Activated CD8-positive, alpha-beta memory T cell treated with anti-CD3 and anti-CD28 coated beads for 1 hour (primary cell): ENCODE measurements around the gene MAGI2.

ENCODE experiments used
- DNase-seq, 2 donors: peaks; one replicate each; pipeline ENCODE4 v3.0.0-alpha.2; 2020; ENCODE audit warnings: low read depth in 1 of 2; ENCODE audit errors: extremely low read depth in 1 of 2

MAGI2 gene

GRCh38 chr7:78684201-78684600, 769.3 kb downstream of the MAGI2 start:
- DNase-seq, result no peak

GRCh38 chr7:78683566-78683965, 769.9 kb downstream of the MAGI2 start:
- no peak for DNase-seq

DNA sequence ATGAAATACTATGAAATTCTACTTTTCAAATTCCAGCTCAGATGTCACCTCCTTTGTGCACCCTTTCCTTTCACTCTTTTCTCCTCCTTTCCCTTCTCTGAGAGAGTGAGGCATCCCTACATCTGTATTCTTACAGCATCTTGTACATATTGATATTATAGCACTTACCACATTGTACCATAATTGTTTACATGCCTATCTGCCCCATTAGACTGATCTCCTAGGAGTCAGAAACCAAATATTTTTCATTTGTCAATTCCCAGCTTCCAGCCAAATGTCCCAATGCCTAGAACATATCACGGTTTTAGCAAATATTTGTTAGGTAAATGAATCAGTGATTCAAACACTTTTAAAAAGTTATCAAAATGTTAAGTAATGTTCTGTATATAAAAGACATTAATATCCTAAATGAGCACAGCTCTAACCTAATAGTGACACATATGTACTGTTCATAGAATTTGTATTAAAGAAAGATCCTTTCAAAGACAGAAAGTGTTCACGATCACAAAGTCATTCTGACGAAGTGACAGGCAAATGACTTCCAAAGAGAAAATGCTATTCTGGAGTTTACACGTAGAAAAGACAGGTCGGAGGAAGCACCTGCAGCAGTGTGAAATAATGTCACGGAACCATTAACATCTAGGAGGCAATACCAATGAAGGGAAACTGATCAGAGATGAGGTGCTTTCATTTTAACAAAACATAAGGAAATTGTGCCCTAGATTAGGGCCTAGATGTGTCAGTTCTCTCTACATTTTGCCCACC, 774.2 kb downstream of the MAGI2 start:
- no peak for DNase-seq

GRCh38 chr7:78677391-78677790, 776.1 kb downstream of the MAGI2 start:
- DNase-seq, result no peak

DNA sequence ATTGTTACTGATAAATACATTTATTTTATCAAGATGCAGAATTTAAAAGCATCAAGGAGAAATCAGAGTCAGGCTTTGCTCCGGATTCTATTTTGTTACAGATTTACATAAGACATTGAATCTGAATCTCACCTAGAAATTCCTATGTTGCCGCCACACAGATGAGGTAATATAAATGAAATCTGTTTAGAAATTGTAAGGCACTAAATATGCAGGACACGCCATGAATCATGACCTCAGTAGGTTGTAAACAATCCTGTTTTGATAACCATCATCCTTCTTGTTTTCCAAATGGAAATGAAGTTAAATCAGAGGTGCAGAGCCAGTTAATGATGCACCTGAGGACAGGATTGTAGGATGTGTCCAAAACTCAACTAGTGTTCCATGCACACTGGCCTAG, 778.0 kb downstream of the MAGI2 start:
- no peak for DNase-seq

- no peak for DNase-seq
Measured at GRCh38 chr7:78673272-78673671, 780.2 kb downstream of the MAGI2 start.

- DNase-seq, result no peak
Measured at GRCh38 chr7:78662939-78663338, 790.5 kb downstream of the MAGI2 start.

GRCh38 chr7:78649976-78650375, 803.5 kb downstream of the MAGI2 start:
- DNase-seq, result no peak

GRCh38 chr7:78649236-78649635, 804.2 kb downstream of the MAGI2 start:
- no peak for DNase-seq

GRCh38 chr7:78642751-78643150, 810.7 kb downstream of the MAGI2 start:
- DNase-seq, result no peak

GRCh38 chr7:78638364-78638763, 815.1 kb downstream of the MAGI2 start:
- DNase-seq, result no peak

DNA sequence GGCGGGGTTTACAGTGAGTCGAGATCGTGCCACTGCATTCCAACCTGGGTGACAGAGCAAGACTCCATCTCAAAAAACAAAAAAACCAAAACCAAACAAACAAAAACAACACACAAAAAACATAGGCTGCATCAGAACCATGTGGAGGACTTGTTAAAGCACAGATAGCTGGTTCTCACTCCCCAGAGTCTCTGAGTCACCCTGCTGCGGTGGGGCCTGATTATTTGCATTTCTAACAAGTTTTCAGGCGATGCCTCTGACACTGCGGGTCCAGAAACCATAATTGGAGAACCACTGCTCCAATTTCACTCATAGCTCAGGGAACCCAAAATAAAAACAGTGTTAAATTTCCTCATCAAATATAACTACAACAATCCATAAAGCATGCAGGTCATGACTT, 816.7 kb downstream of the MAGI2 start:
- no peak for DNase-seq

DNA sequence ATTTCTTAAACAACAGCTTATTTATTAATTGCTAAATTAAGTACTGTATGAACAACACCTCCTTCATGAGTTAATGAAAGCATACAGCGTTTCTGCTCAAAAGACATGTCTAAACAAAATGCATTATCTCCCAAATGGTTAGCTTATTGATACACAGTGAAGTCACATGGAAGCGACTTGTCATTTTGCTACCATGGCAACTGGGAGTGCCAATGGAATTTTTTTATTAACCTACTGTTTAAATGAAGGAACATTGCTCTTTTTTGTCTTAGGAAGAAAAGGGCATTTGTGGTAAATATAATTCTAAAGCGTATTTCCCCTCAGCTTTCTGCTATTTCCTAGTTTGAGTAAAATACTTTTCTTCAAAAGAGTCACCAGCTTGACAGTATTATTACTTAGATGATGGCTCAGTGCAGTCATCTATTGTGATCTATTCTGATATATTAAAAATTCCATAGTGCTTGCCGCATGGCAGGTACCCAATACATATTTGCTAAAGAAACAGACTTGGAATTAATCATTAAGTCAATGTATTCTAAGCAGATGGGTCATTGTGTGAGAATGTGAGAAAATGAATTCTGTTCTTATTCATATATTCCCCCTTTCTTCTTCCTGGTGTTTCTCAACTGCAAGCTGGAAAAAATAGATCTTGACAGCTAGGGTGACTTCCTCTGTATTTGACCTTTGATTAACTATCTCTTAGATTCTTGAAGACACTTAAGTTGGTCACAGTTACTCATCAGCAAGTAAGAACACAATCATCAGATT, 818.3 kb downstream of the MAGI2 start:
- DNase-seq, result no peak

GRCh38 chr7:78634093-78634492, 819.4 kb downstream of the MAGI2 start:
- DNase-seq, result no peak

DNA sequence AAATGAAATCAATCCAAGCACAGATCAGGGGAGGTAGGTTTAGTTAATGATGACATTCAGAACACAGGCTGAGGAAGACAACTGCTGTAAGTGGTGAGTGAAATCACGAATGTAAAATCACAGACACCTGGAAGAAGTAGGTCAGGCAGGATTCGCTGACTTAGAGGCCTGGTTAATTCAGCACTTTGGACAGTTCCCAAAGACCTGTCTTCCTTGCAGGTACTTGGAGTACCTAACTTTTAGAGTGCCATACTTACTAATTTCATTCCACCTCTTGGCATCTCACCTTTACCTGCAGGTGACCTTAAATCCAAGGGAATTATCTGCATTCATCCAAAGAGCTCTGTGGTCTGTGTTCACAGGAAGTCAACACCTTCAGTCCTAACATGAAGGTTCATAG, 832.5 kb downstream of the MAGI2 start:
- DNase-seq, result no peak

DNA sequence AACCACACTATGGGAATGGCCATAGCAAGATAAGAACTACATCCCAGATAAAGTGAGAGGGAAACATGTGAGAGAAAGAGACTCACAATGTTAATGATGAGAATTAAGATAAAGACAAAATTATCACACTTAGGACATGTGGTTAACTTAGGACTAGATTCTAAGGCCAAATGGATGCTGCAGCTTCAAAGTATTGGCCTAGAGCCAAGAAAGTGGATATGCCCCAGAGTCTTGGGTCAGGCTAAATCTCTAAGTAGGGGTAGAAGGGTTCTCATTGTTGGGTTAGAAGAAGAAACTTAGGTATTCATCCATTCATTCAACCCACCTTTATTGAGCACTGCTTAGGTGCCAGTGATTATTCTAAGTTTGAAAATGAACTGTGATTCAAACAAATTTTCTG, 836.9 kb downstream of the MAGI2 start:
- DNase-seq, result no peak

- DNase-seq, result no peak
Measured at GRCh38 chr7:78609281-78609680, 844.2 kb downstream of the MAGI2 start.

DNA sequence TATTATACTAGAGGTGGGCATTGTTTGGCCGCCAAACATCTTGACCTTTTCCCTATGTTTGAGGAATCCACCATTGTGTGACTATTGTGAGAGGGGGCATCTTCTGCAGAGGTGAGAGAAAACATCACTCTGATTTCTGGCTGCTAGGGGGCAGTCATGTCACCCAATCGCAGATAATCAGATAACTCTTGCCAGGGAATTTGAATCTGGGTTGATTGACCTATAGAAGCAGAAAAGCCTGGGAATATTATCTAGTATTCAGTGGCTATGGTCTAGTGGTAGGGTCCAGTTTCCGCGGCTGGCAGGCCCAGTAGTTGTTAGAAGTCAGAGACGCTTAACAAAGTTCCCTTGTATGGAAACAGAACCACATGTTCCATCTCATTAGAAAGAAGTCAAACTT, 846.4 kb downstream of the MAGI2 start:
- DNase-seq, result no peak

GRCh38 chr7:78605119-78605518, 848.3 kb downstream of the MAGI2 start:
- DNase-seq, result no peak

DNA sequence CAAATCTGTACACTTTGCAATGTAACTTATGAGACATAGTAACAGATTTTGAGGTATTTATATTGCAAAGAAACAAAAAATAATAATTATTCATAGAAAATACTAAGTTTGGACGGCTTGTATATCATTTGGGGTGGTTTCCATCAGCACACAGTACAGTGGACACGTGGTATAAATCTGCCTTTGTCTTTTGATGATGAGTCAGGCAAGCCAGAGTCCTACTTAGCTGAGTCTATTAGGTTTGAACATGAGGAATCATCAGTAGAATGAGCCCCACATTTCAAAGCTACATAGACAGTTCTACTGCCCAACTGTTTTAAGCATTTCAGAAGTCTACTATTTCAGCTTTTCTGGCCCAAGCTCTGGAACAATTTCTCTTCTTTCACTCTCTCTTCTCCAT, 851.7 kb downstream of the MAGI2 start:
- DNase-seq, result no peak

DNA sequence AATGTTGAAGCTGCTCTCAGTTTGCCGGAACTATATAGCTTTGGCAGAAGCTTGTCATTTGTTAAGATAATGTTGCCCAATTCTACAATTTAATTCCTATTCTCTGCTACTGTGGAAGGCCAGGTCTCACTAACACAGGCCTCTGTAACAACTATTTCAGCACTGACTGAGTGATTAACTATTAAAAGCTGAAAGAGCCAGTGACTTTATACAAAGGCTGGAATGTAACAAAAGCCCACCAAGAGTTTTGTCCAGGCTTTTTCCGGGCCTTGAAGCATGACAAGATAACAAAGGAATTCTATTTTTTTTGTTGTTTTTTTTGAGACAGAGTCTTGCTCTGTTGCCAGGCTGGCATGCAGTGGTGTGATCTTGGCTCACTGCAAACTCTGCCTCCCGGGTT, 859.3 kb downstream of the MAGI2 start:
- DNase-seq, result no peak

GRCh38 chr7:78588393-78588792, 865.1 kb downstream of the MAGI2 start:
- DNase-seq, result no peak
